Osteocyte (in vitro differentiated cells): ENCODE results near the gene MYO1H. TPM values are rescaled to one million over a fixed set of nuclear protein-coding genes. Genes with fewer than 3 reads are reported as not detected.

Experiments
- DNase-seq: peaks from one replicate; pipeline ENCODE4 v3.0.0; 2021; ENCODE audit warnings: mixed read lengths; ENCODE audit not compliant: unreplicated experiment; ENCODE audit errors: extremely low spot score
- H3K27ac Mint-ChIP-seq: one replicate; pipeline ENCODE4 v1.8.0; 2021; ENCODE audit warnings: mild to moderate bottlenecking, mixed read lengths; ENCODE audit not compliant: unreplicated experiment
- H3K27me3 Mint-ChIP-seq: one replicate; pipeline ENCODE4 v1.8.0; 2021; ENCODE audit warnings: mixed read lengths; ENCODE audit not compliant: unreplicated experiment
- H3K36me3 Mint-ChIP-seq: one replicate; pipeline ENCODE4 v1.8.0; 2021; ENCODE audit warnings: mixed read lengths; ENCODE audit not compliant: unreplicated experiment
- H3K4me1 Mint-ChIP-seq: one replicate; pipeline ENCODE4 v1.8.0; 2021; ENCODE audit warnings: mixed read lengths; ENCODE audit not compliant: unreplicated experiment
- H3K4me3 Mint-ChIP-seq: one replicate; pipeline ENCODE4 v1.8.0; 2021; ENCODE audit warnings: mild to moderate bottlenecking, moderate library complexity, mixed read lengths; ENCODE audit not compliant: unreplicated experiment
- H3K9me3 Mint-ChIP-seq: one replicate; pipeline ENCODE4 v1.8.0; 2021; ENCODE audit warnings: mixed read lengths; ENCODE audit not compliant: unreplicated experiment
- CTCF ChIP-seq: fragments of 200-600 bp; sonication (generic); IDR thresholded peaks from 2 replicates; pipeline ENCODE4 v1.5.0; 2021; ENCODE audit warnings: antibody characterized with exemption, mild to moderate bottlenecking, moderate library complexity
- total RNA-seq: library from RNA; stranded (reverse); gene quantifications from 2 replicates; pipeline ENCODE4 v1.2.1, GENCODE V29; 2021

Gene MYO1H
- total RNA-seq, 1 donor from 2014 or later: not detected

- Mint-ChIP-seq H3K4me3 (no peak overlapping the region), H3K27ac (no peak overlapping the region), H3K9me3 (no peaks in the 10 kb centered on the region), H3K36me3 (no peaks in the 10 kb centered on the region), H3K4me1 (no peaks in the 10 kb centered on the region), H3K27me3 (peaks cover 42% of the 10 kb centered on the region)
- TF ChIP-seq CTCF: no peak
- DNase-seq: no peak
These were observed 2.3 kb upstream of the MYO1H start for GRCh38 chr12:109345428-109345827.

DNA sequence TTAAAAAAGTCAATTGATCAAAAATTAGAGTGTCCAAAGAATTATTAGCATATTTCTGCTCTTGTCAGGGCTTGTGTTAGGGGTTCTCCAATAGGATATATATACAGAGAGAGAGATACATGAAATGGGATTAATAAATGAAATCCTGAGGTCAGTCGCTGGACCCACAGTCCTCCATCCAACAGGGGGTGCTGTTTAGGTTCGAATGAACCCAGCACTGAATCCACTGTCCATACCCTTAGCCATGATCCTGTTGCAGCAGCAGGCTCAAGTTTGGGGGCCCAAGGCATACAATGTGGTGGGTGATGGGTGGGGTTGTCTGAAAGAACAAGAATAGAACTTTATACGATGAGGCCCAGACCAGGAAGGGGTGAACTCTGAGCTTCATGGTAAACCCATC is 780 bp upstream of the MYO1H start:
- Mint-ChIP-seq H3K9me3 (no peaks in the 10 kb centered on the region), H3K36me3 (no peaks in the 10 kb centered on the region), H3K27ac (no peak overlapping the region), H3K27me3 (peaks cover 44% of the 10 kb centered on the region), H3K4me3 (no peak overlapping the region), H3K4me1 (no peaks in the 10 kb centered on the region)
- TF ChIP-seq CTCF: no peak
- no peak for DNase-seq

- H3K4me3 Mint-ChIP-seq: no peak overlapping the region
- TF ChIP-seq CTCF: no peak
These were observed 4.5 kb downstream of the MYO1H start for GRCh38 chr12:109352184-109352583.

DNA sequence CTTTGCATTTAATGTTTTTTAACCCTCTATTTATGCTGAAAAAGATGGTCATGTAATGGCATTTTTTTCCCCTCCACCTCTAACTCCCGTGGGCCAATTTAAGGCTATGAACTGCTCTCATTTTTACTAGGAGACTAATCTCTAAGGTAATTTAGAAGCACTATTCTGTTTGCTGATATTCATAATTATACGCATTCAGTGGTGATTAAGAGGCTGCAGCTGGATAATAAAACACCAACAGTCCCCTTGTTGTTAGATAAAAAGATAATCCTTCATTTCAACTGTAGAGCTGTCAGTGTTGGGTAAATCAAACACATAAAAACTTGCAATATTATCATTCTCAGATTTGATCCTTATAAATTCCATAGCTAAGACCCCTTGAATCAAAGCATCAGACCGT is 8.9 kb downstream of the MYO1H start:
- no peak for TF ChIP-seq CTCF
- DNase-seq: no peak
- Mint-ChIP-seq H3K4me1 (no peaks in the 10 kb centered on the region), H3K36me3 (no peaks in the 10 kb centered on the region), H3K4me3 (no peak overlapping the region), H3K27ac (no peak overlapping the region), H3K9me3 (no peaks in the 10 kb centered on the region), H3K27me3 (peaks cover 64% of the 10 kb centered on the region)

More at GRCh38 chr12:109352184-109352583, 4.5 kb downstream of the MYO1H start:
- Mint-ChIP-seq H3K27ac (no peak overlapping the region), H3K9me3 (no peaks in the 10 kb centered on the region), H3K36me3 (no peaks in the 10 kb centered on the region), H3K27me3 (peaks cover 56% of the 10 kb centered on the region), H3K4me1 (no peaks in the 10 kb centered on the region)
- DNase-seq: no peak

GRCh38 chr12:109357032-109357431 is 9.3 kb downstream of the MYO1H start:
- H3K27ac Mint-ChIP-seq: no peak overlapping the region
- DNase-seq: no peak
- H3K9me3 Mint-ChIP-seq: no peaks in the 10 kb centered on the region
- TF ChIP-seq CTCF: no peak
- no peak overlapping the region for H3K4me3 Mint-ChIP-seq
- no peaks in the 10 kb centered on the region for H3K36me3 Mint-ChIP-seq
- no peaks in the 10 kb centered on the region for H3K4me1 Mint-ChIP-seq
- peaks cover 63% of the 10 kb centered on the region for H3K27me3 Mint-ChIP-seq
